ENCODE data around the gene CYP4F22.

Gene CYP4F22

DNA sequence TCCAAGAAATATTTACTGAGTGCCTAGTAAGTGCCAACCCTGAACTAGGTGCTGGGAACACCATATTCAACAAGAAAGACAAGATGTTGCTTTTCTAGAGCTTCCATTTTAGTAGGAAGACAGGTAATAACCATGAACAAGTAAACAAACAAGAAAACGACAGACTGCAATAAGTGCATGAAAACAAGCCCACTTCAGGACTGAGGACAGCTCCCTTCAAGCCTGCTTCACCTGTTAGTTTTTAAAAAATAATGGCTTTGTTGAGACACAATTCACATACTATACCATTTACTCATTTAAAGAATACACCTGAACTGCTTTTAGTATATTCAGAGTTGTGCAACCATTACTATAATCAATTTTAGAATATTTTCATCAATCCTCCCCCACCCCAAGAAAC, 30.4 kb downstream of the CYP4F22 start:
- no peak for DNase-seq

DNA sequence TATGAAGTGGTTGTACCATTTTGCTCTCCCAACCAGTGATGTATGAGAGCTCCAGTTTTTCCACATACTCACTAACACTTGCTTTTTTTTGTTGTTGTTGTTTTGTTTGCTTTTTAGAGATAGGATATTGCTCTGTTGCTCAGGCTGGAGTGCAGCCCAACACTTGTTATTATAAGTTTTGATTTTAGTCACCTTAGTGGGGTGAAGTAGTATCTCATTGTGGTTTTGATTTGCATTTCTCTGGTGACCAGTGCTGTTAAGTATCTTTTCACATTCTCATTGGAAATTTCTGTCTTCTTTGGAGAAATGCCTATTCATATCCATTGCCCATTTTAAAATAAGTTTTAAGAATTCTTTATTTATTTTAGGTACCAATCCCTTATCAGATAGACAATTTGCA, 31.3 kb downstream of the CYP4F22 start:
- DNase-seq = no peak

GRCh38 chr19:15540435-15540834, 32.1 kb downstream of the CYP4F22 start:
- DNase-seq = no peak

DNA sequence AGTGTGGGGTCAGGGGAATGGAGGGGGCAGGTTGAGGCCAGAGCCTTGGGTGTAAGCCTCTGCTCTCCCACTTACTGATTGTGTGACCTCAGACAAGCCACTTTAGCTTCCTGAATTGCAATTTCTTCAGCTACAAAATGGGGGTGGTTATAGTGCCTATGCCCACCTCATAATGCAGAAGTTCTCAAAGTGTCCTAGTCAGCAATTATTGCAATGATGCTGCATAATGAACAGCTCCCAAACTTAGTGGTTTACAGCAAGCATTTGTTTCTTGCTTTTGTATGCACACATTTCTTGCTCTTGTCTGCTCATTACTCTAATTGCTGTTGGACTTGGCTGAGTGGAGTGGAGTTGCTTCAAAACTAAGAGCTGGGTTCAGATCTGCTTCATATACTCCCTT, 36.0 kb downstream of the CYP4F22 start:
- DNase-seq = no peak

DNA sequence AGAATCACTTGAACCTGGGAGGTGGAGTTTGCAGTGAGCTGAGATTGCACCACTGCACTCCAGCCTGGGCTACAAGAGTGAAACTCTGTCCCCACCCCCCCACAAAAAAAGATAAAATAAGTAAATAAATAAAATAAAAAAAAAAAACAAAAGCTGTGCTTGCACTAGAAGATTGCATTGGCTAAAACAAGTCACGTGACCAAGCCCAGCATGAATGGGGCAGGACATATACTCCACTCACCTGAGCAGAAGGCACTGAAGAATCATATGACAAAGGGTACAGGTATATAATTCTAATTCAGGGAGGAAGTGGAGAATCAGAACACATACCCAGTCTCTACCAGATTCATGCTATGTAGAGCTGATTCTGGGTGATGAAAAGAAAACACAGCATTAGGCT, 36.6 kb downstream of the CYP4F22 start:
- no peak for DNase-seq

- no peak for DNase-seq
Observed at GRCh38 chr19:15548648-15549047, 40.3 kb downstream of the CYP4F22 start.

- DNase-seq = no peak
Observed at GRCh38 chr19:15549581-15549980, 41.3 kb downstream of the CYP4F22 start.

GRCh38 chr19:15550273-15550672, 41.9 kb downstream of the CYP4F22 start:
- DNase-seq = no peak

- DNase-seq = peak in 1 of 3 experiments; percentile 50
Observed at GRCh38 chr19:15550929-15551292, 42.6 kb downstream of the CYP4F22 start.

DNA sequence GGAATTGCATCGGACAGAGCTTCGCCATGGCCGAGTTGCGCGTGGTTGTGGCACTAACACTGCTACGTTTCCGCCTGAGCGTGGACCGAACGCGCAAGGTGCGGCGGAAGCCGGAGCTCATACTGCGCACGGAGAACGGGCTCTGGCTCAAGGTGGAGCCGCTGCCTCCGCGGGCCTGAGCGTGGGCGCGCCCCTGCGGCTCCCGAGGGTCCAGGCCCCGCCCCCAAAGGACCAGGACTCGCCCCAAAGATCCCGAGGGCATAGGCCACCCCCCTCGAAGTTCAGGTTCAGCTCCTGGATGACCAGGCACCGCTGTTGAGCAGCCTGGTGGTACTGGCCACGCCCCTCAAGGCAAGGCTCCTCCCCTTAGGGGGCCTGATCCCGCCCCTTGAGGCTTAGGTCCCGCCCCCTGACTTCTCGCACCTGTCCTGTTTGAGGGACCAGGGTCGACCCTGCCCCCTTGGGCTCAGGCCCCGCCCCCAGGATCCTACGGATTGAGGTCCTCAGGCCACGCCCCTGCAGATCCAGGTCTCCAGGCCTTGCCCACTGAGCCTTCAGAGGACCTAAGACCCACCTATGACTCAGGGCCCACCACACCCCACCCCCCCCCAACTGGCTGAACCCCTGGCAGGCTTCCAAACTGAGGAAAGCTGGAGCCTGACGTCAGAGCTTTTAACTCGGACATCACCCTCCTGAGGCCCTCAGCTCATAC, 43.1 kb downstream of the CYP4F22 start:
- peak in 2 of 3 experiments; percentile 35 to 66 for DNase-seq

DNA sequence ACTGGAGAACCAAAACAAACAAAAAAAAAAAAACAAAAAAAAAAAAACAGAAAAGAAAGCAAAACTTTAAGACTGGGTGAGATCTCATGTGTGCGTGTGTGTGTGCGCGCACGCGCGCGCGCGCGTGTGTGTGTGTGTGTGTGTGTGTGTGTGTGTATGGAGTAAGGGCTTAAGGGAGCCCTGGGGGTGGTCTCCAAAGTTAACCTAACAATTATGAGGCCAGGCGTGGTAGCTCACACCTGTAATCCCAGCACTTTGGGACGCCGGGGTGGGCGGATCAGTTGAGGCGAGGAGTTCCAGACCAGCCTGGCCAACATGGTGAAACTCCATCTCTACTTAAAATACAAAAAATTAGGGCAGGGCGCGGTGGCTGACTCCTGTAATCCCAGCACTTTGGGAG, 46.7 kb downstream of the CYP4F22 start:
- no peak for DNase-seq

DNA sequence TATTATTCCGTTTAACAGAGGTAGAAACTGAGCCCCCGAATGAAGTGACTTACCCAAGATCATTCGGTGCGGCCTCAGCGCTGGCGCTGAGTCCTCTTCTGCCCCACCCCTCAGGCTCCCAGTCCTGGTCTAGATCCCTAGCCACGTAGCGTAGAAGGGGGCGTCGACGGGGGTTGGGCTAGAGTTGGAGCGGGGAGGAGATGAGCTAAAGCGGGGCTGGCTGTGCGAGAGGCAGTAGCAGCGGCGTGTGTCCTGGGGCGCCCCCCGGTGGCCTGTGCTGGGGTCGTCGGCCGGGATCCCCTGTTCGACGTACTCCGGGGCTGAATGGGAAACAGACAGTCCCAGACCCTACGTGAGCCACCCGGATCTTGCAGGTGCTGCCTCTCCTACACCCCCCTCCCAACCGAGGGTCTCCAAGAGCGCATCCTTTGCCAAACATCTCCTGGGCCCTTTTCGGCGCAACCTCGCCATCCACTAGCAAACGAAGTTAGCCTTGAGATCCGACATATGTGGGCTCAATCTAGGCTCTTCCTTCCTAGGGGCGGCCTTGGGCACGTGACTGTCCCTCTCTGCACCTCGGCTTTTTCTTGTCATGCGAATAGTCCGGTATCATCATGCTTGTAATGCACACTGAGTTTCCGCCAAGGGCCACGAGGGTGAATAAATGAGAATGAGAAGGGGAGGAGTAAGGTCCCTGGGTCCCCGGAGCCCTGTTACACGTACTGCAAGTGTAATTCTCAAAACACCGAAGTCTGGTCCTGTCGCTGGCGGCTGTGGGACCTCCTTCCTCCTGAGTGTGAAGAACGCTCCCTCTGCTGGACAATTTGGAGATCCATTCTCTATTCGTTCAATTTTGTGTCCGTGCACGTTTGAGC, 47.7 kb downstream of the CYP4F22 start:
- peak; percentile 61 to 89 (median 68) for DNase-seq

- DNase-seq = peak in 1 of 3 experiments; percentile 47
Observed at GRCh38 chr19:15556634-15557181, 48.4 kb downstream of the CYP4F22 start.

DNA sequence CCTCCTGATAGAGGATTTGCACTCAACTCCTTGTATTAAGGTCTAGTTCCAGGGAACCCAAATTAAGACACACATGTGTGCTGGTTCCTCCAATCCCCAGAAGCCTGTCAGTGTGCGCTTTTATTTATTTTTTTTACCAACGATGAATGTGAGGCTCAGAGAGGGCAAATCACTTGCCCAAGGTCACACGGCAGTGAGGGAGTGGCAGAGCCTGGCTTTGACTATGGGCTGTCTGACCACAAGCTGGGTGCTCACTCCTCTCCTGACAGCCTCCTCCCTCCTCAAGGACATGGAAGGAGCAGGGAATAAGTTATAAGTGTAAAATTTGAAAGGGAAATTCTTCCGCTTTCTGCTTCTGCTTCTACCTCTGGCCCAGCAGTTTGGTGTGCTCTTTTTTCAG, 48.9 kb downstream of the CYP4F22 start:
- DNase-seq = no peak

DNA sequence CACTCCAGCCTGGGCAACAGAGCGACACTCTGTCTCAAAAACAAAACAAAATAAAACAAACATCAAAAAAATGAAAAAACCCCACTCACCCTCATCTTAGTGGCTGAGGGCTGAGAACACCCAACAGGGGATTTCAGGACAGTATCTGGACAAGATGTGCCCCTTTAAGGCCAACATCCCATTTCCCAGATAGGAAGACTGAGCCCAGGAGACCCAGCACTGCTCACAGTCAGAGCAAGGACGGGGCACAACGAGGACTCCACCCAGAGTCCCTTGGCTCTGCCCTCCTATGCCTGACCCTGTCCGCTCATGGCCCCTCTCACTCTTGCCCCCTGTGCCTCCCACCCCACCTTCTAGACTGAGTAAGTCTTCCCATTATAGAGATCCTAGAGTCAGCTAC, 53.8 kb downstream of the CYP4F22 start:
- DNase-seq = no peak

DNA sequence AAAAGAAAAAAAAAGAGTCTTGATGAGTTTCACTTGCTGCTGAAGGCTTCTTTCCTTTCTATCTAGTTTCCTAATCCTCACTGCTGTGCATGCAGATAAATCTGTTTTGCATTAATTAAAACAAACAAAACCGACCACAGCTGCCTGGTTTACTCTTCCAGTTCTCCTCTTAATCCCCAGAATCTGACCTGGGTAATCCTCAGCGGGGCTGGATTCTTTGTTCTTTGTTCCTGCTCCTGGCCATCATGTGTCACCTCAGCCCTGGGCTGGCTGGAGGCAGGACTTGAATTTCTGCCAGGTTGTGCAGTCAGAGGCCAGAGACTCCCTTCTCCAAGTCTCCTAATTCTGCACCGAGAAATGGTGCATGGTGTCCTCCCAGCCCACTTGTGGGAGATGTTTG, 54.5 kb downstream of the CYP4F22 start:
- DNase-seq = peak in 1 of 3 experiments; percentile 36

GRCh38 chr19:15563325-15563794, 55.0 kb downstream of the CYP4F22 start:
- DNase-seq = peak in 2 of 3 experiments; percentile 36 to 67

DNA sequence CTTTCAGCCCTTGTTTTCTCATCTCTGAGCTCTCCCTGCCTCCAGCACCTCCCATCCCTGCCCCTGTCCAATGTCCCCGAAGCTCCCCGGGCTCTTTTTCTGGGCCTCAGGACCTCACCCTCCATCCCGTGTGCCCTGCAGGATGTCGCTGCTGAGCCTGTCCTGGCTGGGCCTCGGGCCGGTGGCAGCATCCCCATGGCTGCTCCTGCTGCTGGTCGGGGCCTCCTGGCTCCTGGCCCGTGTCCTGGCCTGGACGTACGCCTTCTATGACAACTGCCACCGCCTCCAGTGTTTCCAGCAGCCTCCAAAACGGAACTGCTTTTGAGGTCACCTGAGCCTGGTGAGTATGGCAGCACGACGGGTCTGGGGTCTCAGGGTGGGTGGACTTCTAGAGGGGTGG, 55.6 kb downstream of the CYP4F22 start:
- DNase-seq = no peak

DNA sequence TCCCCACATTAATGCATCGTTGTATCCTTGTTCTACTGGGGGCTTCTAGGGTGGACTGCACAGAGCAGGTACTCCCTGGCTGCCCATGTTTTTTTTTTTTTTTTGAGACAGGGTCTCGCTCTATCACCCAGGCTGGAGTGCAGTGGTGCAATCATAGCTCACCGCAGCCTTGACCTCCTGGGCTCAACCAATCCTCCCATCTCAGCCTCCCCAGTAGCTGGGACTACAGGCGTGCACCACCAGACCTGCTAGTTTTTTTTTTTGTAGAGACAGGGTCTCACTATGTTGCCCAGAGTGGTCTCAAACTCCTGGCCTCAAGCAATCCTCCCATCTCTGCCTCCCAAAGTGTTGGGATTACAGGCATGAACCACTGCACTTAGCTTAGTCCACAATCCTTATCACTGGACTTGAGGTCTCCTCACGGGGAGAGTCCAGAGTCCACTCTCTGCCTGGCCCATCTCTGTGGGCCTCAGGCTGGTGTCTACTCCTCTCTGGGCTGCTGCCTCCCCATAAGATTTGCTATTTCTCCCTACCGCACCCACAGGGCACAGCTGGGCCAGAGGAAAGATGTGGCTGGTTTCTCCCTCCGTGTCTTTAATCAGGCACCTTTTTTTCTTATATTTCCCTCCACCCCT, 56.3 kb downstream of the CYP4F22 start:
- DNase-seq = no peak

DNA sequence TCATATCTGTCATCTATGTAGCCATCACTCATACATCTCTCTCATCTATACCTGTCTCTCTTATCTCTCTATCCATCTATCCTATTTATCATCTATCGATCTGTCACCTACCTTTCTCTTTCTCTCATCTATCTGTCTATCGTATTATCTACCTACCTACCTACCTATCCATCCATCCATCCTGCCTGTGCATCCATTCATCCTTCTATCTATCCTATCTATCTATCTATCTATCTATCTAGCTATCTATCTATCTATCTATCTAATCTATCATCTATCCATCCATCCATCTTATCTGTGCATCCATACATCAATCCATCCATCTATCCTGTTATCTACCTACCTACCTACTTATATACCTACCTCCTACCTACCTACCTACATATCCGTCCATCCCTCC, 62.1 kb downstream of the CYP4F22 start:
- DNase-seq = no peak

DNA sequence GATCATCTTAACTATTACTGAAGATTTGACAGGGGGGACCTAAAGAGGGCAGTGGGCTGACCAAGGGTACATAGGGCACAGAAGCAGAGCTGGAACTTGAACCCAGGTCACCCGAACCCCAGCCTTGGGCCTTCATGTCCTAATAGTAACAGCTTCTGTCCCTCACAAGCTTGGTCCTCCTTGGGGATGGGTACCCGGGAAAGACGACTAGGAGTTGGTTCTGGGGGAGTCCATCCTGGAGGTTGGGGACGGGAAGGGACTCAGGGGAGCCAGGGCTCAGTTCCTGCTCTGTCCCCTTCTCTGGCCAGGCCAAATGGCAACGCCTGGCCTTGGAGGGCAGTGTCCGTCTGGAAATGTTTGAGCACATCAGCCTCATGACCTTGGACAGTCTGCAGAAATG, 67.1 kb downstream of the CYP4F22 start:
- no peak for DNase-seq

DNA sequence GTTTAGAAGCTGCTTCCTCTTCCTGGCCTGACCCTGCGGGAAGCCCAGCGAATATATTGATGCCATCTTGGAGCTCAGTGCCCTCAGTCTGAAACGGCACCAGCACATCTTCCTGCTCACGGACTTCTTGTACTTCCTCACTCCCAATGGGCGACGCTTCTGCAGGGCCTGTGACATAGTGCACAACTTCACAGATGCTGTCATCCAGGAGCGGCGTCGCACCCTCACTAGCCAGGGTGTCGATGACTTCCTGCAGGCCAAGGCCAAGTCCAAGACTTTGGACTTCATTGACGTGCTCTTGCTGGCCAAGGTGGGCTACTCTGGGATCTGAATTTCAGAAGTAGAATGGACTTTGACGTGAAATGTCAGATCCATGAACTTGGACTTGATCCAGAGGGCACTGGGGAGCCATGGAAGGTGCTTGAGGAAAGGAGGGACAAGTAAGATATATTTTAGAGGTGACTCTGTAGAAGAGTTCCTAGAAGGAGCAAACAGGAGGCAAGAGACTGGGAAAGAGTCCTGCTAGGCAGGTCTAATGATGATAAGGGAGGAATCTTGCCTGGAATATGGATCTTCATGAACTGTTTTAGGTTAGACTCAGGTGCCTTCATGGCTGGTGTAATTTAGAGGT, 68.3 kb downstream of the CYP4F22 start:
- no peak for DNase-seq

Measured in NCI-H1417 (cell line).